Endothelial cell of umbilical vein (primary cell): ENCODE measurements around the gene MAGEB17.
A peak's percentile ranks its signal among the peaks of the same experiment; 100 is the strongest.

Experiments used
- EZH2 ChIP-seq: IDR thresholded peaks from 2 replicates; pipeline ENCODE4 v1.6.1; 2012; ENCODE audit warnings: borderline replicate concordance, low read depth, mild to moderate bottlenecking, moderate library complexity, low read length, inconsistent platforms; ENCODE audit not compliant: severe bottlenecking
- POLR2A ChIP-seq: IDR thresholded peaks from 2 replicates; pipeline ENCODE4 v1.6.1; 2012; ENCODE audit warnings: low read depth, mild to moderate bottlenecking, control low read depth, low read length
- TF ChIP-seq, protein P1 (sequence below): IDR thresholded peaks from 2 replicates; pipeline ENCODE4 v1.6.1; 2011; ENCODE audit not compliant: insufficient read depth, insufficient read length
- TF ChIP-seq, protein P2 (sequence below), 2 donors: IDR thresholded peaks; 1 replicate in 1 of 2; 2 replicates in 1 of 2; pipeline ENCODE4 v1.5.1; 2011; ENCODE audit warnings: low read length in 2 of 2, mild to moderate bottlenecking in 2 of 2, moderate library complexity in 2 of 2, control low read depth in 1 of 2, inconsistent platforms in 1 of 2, low read depth in 1 of 2; ENCODE audit not compliant: insufficient read depth in 1 of 2; ENCODE audit errors: extremely low read depth in 1 of 2

DNA sequence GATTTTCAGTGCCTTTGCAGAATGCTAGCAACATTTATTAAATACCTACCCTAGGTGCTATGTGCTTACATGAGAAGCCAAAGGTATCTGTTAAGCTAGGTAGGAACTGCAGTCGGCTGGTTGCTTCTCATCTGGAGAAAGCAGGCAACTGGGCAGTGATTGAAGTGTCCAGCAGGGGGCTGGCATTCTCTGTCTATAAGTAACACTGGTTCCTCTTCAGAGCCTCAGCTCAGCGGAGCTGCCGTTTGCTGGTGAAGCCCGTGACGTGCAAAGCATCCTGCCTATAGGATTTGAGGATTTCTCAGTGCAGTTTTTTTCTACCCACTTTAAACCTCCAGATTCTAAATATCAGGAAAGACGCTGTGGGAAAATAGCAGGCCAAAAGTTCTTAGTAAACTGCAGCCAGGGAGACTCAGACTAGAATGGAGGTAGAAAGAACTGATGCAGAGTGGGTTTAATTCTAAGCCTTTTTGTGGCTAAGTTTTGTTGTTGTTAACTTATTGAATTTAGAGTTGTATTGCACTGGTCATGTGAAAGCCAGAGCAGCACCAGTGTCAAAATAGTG is 44.0 kb upstream of the MAGEB17 start, which contains the start of gene GRPR:
- TF ChIP-seq, protein P1, sequence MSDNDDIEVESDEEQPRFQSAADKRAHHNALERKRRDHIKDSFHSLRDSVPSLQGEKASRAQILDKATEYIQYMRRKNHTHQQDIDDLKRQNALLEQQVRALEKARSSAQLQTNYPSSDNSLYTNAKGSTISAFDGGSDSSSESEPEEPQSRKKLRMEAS, result no peak
- TF ChIP-seq, protein P2, sequence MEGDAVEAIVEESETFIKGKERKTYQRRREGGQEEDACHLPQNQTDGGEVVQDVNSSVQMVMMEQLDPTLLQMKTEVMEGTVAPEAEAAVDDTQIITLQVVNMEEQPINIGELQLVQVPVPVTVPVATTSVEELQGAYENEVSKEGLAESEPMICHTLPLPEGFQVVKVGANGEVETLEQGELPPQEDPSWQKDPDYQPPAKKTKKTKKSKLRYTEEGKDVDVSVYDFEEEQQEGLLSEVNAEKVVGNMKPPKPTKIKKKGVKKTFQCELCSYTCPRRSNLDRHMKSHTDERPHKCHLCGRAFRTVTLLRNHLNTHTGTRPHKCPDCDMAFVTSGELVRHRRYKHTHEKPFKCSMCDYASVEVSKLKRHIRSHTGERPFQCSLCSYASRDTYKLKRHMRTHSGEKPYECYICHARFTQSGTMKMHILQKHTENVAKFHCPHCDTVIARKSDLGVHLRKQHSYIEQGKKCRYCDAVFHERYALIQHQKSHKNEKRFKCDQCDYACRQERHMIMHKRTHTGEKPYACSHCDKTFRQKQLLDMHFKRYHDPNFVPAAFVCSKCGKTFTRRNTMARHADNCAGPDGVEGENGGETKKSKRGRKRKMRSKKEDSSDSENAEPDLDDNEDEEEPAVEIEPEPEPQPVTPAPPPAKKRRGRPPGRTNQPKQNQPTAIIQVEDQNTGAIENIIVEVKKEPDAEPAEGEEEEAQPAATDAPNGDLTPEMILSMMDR (IDR thresholded peaks at IDR 0.05; ENCODE audit: extremely low read depth in 1 of 2, insufficient read depth in 1 of 2, low read depth in 1 of 2, low read length in 2 of 2), result peak; percentile 69 to 70
- TF ChIP-seq POLR2A (no peak), EZH2 (no peak)
